ENCODE measurements around the gene CMSS1. TPM values are rescaled to one million over a fixed set of nuclear protein-coding genes. Genes with fewer than 3 reads are reported as not detected.

Gene CMSS1
- total RNA-seq, 1 experiment from 2014 or later = 70.6 TPM

DNA sequence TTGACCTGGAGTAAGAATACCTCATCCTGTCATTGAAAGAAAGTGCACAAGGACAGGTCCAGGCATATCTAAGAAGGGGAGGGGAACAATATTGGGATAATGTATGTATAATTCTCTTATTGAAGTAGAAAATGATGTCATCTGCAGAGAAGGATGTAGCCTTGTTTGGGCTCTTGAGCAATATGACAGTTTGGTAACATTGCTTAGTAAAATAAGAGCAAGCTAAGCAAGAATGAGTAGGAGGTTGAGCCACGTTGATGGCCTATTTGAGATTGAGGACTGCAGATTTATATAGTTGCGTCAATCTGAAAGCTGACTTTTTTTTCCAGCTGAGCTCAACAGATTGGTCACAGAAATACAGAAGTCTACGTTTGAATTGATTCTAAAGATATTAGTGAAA, 151.5 kb downstream of the CMSS1 start (continued):
- TF ChIP-seq, protein P1, sequence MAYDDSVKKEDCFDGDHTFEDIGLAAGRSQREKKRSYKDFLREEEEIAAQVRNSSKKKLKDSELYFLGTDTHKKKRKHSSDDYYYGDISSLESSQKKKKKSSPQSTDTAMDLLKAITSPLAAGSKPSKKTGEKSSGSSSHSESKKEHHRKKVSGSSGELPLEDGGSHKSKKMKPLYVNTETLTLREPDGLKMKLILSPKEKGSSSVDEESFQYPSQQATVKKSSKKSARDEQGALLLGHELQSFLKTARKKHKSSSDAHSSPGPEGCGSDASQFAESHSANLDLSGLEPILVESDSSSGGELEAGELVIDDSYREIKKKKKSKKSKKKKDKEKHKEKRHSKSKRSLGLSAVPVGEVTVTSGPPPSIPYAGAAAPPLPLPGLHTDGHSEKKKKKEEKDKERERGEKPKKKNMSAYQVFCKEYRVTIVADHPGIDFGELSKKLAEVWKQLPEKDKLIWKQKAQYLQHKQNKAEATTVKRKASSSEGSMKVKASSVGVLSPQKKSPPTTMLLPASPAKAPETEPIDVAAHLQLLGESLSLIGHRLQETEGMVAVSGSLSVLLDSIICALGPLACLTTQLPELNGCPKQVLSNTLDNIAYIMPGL (CRISPR knock-in tag; IDR thresholded peaks at IDR 0.05) = no peak
- TF ChIP-seq, protein P2, sequence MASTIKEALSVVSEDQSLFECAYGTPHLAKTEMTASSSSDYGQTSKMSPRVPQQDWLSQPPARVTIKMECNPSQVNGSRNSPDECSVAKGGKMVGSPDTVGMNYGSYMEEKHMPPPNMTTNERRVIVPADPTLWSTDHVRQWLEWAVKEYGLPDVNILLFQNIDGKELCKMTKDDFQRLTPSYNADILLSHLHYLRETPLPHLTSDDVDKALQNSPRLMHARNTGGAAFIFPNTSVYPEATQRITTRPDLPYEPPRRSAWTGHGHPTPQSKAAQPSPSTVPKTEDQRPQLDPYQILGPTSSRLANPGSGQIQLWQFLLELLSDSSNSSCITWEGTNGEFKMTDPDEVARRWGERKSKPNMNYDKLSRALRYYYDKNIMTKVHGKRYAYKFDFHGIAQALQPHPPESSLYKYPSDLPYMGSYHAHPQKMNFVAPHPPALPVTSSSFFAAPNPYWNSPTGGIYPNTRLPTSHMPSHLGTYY (CRISPR knock-in tag; IDR thresholded peaks at IDR 0.05) = no peak
- TF ChIP-seq ZNF121 (CRISPR knock-in tag; IDR thresholded peaks at IDR 0.05) = no peak

DNA sequence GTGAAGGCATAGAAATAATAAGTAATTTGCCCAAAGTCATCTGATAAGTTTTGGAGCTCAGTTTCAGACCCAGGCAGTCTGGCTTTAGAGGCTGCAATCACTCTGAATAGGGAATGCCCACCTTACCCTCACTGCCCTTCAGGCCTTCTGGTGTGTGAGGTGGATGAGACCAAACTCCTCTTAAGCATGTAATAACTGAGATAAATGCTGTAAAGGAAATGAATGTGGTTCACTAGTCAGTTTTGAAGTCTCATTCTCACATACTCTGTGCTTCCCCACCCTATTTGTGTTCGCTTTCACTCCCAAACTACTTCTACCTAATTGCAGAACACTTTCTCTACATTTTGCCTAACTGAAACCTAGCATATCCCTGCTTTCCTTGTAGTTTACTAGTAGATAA, 152.5 kb downstream of the CMSS1 start:
- ATAC-seq (no peak), DNase-seq (ENCODE audit: low spot score) (no peak)
- H3K4me1 Mint-ChIP-seq = no peaks in the 10 kb centered on the region
- TF ChIP-seq, protein P1 (CRISPR knock-in tag; IDR thresholded peaks at IDR 0.05) = no peak
- TF ChIP-seq, protein P3, sequence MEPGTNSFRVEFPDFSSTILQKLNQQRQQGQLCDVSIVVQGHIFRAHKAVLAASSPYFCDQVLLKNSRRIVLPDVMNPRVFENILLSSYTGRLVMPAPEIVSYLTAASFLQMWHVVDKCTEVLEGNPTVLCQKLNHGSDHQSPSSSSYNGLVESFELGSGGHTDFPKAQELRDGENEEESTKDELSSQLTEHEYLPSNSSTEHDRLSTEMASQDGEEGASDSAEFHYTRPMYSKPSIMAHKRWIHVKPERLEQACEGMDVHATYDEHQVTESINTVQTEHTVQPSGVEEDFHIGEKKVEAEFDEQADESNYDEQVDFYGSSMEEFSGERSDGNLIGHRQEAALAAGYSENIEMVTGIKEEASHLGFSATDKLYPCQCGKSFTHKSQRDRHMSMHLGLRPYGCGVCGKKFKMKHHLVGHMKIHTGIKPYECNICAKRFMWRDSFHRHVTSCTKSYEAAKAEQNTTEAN (CRISPR knock-in tag; IDR thresholded peaks at IDR 0.05) = no peak
- TF ChIP-seq CBFB (CRISPR knock-in tag; IDR thresholded peaks at IDR 0.05; ENCODE audit: low read depth) (no peak), TCF7 (CRISPR knock-in tag; IDR thresholded peaks at IDR 0.05; ENCODE audit: low read depth) (no peak), FOXP1 (CRISPR knock-in tag; IDR thresholded peaks at IDR 0.05; ENCODE audit: borderline replicate concordance) (no peak)
- TF ChIP-seq, protein P4, sequence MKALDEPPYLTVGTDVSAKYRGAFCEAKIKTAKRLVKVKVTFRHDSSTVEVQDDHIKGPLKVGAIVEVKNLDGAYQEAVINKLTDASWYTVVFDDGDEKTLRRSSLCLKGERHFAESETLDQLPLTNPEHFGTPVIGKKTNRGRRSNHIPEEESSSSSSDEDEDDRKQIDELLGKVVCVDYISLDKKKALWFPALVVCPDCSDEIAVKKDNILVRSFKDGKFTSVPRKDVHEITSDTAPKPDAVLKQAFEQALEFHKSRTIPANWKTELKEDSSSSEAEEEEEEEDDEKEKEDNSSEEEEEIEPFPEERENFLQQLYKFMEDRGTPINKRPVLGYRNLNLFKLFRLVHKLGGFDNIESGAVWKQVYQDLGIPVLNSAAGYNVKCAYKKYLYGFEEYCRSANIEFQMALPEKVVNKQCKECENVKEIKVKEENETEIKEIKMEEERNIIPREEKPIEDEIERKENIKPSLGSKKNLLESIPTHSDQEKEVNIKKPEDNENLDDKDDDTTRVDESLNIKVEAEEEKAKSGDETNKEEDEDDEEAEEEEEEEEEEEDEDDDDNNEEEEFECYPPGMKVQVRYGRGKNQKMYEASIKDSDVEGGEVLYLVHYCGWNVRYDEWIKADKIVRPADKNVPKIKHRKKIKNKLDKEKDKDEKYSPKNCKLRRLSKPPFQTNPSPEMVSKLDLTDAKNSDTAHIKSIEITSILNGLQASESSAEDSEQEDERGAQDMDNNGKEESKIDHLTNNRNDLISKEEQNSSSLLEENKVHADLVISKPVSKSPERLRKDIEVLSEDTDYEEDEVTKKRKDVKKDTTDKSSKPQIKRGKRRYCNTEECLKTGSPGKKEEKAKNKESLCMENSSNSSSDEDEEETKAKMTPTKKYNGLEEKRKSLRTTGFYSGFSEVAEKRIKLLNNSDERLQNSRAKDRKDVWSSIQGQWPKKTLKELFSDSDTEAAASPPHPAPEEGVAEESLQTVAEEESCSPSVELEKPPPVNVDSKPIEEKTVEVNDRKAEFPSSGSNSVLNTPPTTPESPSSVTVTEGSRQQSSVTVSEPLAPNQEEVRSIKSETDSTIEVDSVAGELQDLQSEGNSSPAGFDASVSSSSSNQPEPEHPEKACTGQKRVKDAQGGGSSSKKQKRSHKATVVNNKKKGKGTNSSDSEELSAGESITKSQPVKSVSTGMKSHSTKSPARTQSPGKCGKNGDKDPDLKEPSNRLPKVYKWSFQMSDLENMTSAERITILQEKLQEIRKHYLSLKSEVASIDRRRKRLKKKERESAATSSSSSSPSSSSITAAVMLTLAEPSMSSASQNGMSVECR (CRISPR knock-in tag; IDR thresholded peaks at IDR 0.05; ENCODE audit: borderline replicate concordance) = no peak
- TF ChIP-seq, protein P5, sequence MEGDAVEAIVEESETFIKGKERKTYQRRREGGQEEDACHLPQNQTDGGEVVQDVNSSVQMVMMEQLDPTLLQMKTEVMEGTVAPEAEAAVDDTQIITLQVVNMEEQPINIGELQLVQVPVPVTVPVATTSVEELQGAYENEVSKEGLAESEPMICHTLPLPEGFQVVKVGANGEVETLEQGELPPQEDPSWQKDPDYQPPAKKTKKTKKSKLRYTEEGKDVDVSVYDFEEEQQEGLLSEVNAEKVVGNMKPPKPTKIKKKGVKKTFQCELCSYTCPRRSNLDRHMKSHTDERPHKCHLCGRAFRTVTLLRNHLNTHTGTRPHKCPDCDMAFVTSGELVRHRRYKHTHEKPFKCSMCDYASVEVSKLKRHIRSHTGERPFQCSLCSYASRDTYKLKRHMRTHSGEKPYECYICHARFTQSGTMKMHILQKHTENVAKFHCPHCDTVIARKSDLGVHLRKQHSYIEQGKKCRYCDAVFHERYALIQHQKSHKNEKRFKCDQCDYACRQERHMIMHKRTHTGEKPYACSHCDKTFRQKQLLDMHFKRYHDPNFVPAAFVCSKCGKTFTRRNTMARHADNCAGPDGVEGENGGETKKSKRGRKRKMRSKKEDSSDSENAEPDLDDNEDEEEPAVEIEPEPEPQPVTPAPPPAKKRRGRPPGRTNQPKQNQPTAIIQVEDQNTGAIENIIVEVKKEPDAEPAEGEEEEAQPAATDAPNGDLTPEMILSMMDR (IDR thresholded peaks at IDR 0.05) = no peak
- TF ChIP-seq, protein P6, sequence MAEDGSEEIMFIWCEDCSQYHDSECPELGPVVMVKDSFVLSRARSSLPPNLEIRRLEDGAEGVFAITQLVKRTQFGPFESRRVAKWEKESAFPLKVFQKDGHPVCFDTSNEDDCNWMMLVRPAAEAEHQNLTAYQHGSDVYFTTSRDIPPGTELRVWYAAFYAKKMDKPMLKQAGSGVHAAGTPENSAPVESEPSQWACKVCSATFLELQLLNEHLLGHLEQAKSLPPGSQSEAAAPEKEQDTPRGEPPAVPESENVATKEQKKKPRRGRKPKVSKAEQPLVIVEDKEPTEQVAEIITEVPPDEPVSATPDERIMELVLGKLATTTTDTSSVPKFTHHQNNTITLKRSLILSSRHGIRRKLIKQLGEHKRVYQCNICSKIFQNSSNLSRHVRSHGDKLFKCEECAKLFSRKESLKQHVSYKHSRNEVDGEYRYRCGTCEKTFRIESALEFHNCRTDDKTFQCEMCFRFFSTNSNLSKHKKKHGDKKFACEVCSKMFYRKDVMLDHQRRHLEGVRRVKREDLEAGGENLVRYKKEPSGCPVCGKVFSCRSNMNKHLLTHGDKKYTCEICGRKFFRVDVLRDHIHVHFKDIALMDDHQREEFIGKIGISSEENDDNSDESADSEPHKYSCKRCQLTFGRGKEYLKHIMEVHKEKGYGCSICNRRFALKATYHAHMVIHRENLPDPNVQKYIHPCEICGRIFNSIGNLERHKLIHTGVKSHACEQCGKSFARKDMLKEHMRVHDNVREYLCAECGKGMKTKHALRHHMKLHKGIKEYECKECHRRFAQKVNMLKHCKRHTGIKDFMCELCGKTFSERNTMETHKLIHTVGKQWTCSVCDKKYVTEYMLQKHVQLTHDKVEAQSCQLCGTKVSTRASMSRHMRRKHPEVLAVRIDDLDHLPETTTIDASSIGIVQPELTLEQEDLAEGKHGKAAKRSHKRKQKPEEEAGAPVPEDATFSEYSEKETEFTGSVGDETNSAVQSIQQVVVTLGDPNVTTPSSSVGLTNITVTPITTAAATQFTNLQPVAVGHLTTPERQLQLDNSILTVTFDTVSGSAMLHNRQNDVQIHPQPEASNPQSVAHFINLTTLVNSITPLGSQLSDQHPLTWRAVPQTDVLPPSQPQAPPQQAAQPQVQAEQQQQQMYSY (CRISPR knock-in tag; IDR thresholded peaks at IDR 0.05) = no peak
- TF ChIP-seq, protein P7, sequence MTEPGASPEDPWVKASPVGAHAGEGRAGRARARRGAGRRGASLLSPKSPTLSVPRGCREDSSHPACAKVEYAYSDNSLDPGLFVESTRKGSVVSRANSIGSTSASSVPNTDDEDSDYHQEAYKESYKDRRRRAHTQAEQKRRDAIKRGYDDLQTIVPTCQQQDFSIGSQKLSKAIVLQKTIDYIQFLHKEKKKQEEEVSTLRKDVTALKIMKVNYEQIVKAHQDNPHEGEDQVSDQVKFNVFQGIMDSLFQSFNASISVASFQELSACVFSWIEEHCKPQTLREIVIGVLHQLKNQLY (CRISPR knock-in tag; IDR thresholded peaks at IDR 0.05) = no peak
- H3K27me3 Mint-ChIP-seq (ENCODE audit: low read depth) = no peaks in the 10 kb centered on the region
- H3K4me3 Mint-ChIP-seq = no peak overlapping the region
- H3K9me3 Mint-ChIP-seq = no peaks in the 10 kb centered on the region
- no peaks in the 10 kb centered on the region for H3K36me3 Mint-ChIP-seq
- H3K27ac Mint-ChIP-seq = no peak overlapping the region
- ChIA-PET POLR2A (no interaction called here), CTCF (no interaction called here)
